Non-pigmented ciliary epithelial cell (primary cell): ENCODE measurements around the gene GBF1.

Experiments used
- DNase-seq: peaks from one replicate; pipeline ENCODE4 v3.0.0-alpha.2; 2010; ENCODE audit warnings: low read depth

Gene GBF1

DNA sequence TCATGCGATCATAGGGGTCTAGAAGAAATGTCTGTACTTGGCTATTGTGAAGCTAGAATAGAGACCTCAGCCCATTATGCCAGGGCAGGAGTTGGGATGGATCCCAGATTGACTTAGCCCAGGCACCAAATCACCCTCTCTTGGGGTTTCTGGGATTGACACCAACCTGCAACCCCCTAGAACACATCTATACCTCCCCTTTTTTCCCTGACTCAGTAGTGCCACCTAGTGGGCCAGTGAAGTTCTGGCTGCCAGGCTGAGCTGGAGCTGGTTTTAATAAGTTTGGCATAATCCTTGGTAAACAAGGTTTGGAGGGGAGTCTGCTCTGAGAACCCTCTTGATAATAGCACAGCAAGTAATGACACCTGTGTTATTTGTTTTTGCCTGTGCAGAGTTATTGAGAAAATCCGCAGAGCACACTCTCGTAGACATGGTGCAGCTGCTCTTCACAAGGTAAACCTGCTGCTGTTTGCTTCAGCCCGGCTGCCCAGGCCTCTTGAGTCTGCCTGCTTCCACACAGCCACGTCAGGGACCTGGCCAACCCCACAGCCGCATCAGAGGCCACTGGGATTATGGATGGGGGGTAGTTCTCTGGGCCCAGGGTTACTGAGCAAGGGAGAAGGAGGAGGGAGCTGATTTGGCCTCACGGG, 106.9 kb downstream of the GBF1 start:
- DNase-seq, result no peak

- DNase-seq, result no peak
These were observed 109.1 kb downstream of the GBF1 start for GRCh38 chr10:102354451-102354850.

DNA sequence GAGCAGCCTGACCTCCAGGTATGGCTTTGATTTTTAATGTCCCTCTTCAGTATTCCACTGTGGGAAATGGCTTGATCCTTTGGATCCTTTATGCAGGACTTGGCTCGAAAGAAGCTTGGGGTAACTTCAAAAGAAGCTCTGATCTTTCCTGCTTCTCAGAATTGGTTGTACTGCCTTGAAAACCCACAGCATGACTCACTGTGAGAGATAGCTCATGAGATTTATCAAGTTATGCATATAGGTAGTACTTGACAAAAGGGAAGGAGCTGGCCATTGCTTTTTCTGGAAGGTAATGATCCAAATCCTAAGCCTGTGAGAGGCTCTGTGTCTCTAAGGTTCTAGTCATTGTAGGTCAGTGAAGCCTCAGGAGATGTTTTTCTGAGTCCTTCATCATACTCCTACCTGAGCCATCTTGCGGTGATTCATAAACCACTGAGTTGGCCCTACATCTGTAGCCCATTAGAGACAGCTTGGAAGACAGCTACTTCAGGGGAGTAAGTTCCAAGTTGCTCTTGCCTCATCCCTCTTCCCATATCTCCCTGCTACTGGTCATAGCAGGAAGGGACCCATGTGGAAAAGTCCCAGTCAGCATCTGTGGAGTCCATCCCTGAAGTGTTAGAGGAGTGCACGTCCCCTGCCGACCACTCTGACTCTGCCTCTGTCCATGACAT, 113.5 kb downstream of the GBF1 start:
- DNase-seq, result no peak

GRCh38 chr10:102367441-102367840, 122.1 kb downstream of the GBF1 start:
- DNase-seq, result no peak

DNA sequence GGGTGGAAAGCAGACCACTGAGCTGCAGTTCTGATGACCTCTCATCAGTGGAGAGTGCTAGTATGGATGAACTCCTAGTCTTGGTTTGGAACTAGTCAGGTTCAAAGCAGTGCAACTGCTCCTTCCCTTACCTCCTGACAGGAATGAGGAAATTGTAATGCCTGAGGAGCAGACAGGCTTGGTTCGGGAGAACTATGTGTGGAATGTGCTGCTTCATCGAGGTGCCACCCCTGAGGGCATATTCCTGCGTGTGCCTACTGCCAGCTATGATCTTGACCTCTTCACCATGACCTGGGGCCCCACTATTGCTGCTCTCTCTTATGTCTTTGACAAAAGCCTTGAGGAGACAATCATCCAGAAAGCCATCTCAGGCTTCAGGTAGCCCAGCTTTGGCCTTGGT, 122.7 kb downstream of the GBF1 start:
- DNase-seq, result no peak

DNA sequence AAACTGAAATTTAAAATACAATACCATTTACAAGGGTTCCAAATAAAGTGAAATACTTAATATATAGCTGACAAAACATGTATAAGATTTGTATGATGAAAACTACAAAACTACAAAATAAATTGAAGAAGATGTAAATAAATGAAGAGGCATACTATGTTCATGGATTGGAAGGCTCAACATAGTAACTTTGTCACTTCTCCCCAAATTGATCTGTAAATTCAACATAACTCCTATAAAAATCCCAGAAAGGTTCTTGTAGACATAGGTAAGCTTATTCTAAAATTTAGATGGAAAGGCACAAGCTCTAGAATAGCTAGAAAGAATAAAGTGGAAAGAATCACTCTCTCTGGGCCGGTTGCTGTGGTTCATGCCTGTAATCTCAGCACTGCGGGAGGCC, 126.0 kb downstream of the GBF1 start:
- DNase-seq, result no peak

- no peak for DNase-seq
These were observed 129.9 kb downstream of the GBF1 start for GRCh38 chr10:102375250-102375649.

DNA sequence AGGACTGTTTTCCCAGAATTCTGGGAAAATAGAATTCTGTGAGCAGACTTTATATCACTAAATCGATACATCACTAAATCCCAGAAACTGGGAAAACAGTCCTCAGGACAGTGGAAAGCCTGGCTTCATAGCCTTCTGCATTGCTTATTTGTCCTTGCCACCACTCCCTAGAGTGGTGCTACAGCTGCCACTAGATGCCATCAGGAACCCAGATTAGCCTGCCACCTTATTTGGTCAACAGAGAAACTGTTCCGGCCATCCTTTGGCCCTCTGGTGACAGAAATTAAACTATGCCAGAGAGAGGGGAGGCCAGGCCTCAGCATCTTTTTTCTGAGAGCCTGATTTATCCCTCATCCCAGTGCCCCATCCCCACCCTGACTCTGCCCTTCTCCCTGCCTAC, 130.5 kb downstream of the GBF1 start:
- DNase-seq, result no peak

- no peak for DNase-seq
These were observed 131.6 kb downstream of the GBF1 start for GRCh38 chr10:102376901-102377300.

GRCh38 chr10:102379383-102379782, 134.1 kb downstream of the GBF1 start:
- no peak for DNase-seq

- DNase-seq, result no peak
These were observed 136.7 kb downstream of the GBF1 start for GRCh38 chr10:102381983-102382382.

DNA sequence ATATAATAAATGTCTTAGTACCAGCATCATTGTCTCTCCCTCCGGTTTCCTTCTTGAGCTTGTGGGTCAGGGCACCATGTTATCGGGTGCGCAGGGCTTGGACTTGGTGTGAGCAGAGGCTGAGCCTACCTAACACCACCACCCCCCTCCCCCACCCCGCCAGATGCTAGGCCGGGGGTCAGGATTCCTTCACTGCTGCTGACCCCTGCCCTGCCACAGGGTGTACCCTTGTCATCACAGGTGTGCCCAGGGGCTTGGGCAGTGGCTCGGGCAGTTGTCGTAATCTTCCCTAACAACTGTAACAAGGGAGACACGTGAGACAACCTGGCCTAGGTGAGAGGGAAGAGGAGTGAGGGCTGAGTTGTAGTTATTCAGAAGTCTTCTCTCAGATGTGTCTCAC, 137.5 kb downstream of the GBF1 start:
- no peak for DNase-seq

DNA sequence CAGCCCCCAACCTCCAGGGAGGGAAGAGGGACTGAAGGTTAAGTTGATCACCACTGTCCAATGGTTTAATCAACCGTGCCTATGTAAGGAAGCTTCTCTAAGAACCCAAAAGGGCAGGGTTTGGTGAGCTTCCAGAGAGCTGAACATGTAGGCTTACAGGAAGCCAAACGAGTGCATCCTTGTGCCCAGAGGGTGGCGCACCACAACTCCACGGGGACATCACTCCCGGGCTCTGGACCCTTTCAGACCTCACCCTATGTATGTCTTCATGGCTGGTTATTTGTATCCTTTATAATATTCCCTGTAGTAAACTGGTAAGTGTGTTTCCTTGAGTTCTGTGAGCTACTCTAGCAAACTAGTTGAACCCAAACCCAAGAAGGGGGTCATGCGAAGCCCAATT, 138.7 kb downstream of the GBF1 start:
- DNase-seq, result no peak

GRCh38 chr10:102384606-102385429, 139.5 kb downstream of the GBF1 start:
- DNase-seq, result no peak

DNA sequence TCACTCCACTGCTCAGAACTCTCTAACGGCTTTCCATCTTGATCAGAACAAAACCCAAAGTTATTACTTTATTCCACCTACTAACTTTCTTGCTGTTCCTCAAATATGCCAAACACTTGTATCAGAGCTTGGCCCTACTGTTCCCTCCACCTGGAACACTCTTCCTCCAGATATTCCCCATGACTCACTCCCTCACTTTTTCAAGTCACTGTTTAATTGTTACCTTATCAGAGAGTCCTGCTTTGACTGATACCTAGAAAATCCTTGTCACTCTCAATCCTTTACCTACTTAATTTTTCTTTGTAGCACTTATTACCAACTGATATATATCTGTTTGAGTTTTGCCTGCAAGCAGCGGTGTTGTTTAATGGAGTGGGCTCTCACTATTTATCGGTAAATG, 144.6 kb downstream of the GBF1 start:
- DNase-seq, result no peak

- DNase-seq, result no peak
These were observed 147.0 kb downstream of the GBF1 start for GRCh38 chr10:102392306-102392705.

- DNase-seq, result no peak
These were observed 148.2 kb downstream of the GBF1 start for GRCh38 chr10:102393411-102394078.

DNA sequence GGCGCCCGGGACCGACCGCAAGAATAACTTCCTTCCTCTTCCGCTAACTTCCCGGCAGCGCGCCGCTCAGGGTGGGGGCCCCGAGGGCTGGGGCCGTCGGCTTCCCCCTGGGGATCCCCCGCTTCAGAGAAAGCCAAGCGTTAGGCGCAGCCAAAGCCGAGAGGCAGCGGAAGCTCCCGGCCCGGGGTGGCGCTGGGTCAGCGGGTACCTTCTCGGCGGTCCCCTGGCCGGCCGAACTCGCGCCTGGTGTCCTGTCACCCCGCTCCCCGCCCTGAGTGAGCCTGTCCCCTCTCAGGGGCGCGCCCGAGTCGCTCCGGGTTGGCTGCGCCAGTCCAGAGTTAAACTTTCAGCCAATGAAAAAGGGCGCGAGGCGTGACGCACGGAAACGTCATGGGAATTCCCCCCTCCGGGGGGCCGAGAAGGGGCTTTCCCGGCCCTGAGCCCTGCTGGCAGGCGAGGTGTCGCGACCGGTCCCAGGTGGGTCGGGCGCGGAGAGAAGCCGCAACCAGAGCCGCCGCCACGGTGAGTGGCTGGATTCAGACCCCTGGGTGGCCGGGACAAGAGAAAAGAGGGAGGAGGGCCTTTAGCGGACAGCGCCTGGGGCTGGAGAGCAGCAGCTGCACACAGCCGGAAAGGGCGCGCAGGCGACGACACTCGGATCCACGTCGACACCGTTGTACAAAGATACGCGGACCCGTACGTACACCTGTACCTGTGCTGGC, 148.9 kb downstream of the GBF1 start:
- peak; percentile 67 for DNase-seq

DNA sequence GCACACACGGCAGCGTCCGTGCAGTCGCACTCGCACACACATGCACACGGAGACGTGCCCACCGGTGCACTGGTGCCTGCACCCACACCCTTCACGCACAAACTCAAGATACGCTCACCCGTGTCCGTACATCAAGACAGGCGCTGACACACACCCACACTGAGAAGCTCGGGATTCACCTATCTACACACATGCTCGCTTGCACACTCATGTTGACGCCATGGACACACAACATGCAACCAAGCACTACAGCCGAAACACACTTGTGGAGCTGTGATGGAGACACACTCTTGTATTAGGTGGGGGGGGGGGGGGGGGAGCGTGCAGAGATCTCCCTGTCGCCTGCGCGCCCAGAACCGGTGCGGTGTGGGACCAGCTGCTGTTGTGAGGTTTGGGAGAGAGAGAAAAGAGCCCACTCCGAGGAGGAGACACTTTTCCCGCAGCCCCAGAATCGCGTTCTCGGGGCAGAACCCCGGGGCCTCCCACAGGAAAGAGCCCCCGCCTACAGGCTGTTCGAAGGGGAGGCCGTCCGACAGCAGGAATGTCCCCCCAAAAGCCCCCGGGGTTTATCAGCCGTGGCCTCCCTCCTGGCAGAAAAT, 149.6 kb downstream of the GBF1 start:
- DNase-seq, result no peak

DNA sequence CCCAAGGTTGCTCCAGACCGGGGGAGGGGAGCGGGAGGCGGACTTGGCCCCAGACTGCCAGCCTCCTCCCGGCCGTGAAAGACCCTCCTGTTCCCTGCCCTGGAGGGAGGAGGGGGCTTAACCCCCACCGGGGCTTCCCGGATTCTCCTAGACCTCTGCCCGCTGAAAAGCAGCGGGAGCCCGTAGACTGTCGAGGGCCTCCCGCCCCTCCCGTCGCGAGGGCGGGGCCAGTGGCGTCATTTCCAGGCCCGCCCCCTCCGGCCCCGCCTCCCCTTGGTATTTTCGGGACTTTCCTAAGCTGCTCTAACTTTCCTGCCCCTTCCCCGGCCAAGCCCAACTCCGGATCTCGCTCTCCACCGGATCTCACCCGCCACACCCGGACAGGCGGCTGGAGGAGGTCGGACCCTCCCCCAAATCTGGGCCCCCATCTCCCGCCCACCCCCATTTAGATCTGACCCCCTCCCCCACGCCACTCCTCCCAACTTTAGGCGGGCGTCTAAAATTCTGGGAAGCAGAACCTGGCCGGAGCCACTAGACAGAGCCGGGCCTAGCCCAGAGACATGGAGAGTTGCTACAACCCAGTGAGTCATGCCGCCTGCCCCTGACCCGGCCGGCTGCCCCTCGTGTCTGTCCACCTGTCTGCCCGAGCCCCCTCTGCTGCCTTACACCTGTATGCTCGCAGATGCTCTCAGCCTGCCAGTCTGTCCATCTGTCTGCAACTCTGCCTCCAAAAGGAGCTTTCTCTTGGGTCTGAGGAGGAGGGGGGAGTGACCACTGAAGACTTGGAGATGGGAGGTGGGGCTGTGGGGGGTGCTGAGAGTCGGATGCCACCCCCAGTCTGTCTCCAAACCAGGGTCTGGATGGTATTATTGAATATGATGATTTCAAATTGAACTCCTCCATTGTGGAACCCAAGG, 150.3 kb downstream of the GBF1 start, which contains the start of gene NFKB2:
TSS of gene NFKB2 (plus strand) at position 306 of the 917 bp plus-strand sequence. CDS start at position 561, 255 bp downstream.
- DNase-seq, result no peak
